DOHH2 (cell line): ENCODE results near the gene HSF2BP.

Source experiments
- CTCF ChIP-seq: fragments of 200-600 bp; sonication (generic); IDR thresholded peaks from one replicate; pipeline ENCODE4 v1.5.1; 2014; ENCODE audit warnings: antibody characterized with exemption, mild to moderate bottlenecking, low read depth, low read length; ENCODE audit not compliant: poor library complexity, severe bottlenecking
- EZH2phosphoT487 ChIP-seq: fragments of 200-600 bp; sonication (generic); IDR thresholded peaks from 2 replicates; pipeline ENCODE4 v1.6.1; 2017; ENCODE audit warnings: borderline replicate concordance, mild to moderate bottlenecking, antibody characterized with exemption, low read length, moderate library complexity, mixed read lengths

GRCh38 chr21:43648171-43648570 lies 11.1 kb downstream of the HSF2BP start:
- no peak for TF ChIP-seq CTCF
- no peak for TF ChIP-seq EZH2phosphoT487
